HFFc6 (cell line): ENCODE measurements around the gene DLG1. TPM values are rescaled to one million over a fixed set of nuclear protein-coding genes. Genes with fewer than 3 reads are reported as not detected.

Experiments
- DNase-seq: peaks from one replicate; pipeline ENCODE4 v3.0.0-alpha.2; 2018
- H3K27ac Mint-ChIP-seq: 2 replicates; pipeline ENCODE4 v1.8.0; 2020; ENCODE audit warnings: mild to moderate bottlenecking, mixed read lengths
- H3K27me3 Mint-ChIP-seq: 2 replicates; pipeline ENCODE4 v1.8.0; 2021; ENCODE audit warnings: mild to moderate bottlenecking, moderate library complexity, mixed read lengths; ENCODE audit not compliant: insufficient read depth
- H3K36me3 Mint-ChIP-seq: 2 replicates; pipeline ENCODE4 v1.8.0; 2021; ENCODE audit warnings: low read depth, mixed read lengths
- H3K4me1 Mint-ChIP-seq: 2 replicates; pipeline ENCODE4 v1.8.0; 2020; ENCODE audit warnings: low read depth, mixed read lengths
- H3K4me3 Mint-ChIP-seq: 2 replicates; pipeline ENCODE4 v1.8.0; 2020; ENCODE audit warnings: mild to moderate bottlenecking, moderate library complexity, mixed read lengths
- H3K9me3 Mint-ChIP-seq: 2 replicates; pipeline ENCODE4 v1.8.0; 2020; ENCODE audit warnings: mild to moderate bottlenecking, mixed read lengths
- total RNA-seq, 6 experiments: library from RNA; stranded (reverse); fragmentation: NEBNext Ultra II Directional; extraction: Animal tissue kit (Norgen Biotek cat#: 25700); gene quantifications; 2 replicates in 1 of 6; 3 replicates in 5 of 6; pipeline ENCODE4 v1.2.3, GENCODE V29; 2021
- TF ChIP-seq, protein P1 (sequence below): fragments of 200-600 bp; sonication (generic); IDR thresholded peaks from 2 replicates; pipeline ENCODE4 v1.5.0; 2021; ENCODE audit warnings: antibody characterized with exemption, mild to moderate bottlenecking

The DLG1 gene
- total RNA-seq, 6 experiments from 2014 or later = 64.8 to 82.5 (median 74.7) TPM

GRCh38 chr3:197224034-197224444 is 74.4 kb downstream of the DLG1 start:
- TF ChIP-seq, protein P1, sequence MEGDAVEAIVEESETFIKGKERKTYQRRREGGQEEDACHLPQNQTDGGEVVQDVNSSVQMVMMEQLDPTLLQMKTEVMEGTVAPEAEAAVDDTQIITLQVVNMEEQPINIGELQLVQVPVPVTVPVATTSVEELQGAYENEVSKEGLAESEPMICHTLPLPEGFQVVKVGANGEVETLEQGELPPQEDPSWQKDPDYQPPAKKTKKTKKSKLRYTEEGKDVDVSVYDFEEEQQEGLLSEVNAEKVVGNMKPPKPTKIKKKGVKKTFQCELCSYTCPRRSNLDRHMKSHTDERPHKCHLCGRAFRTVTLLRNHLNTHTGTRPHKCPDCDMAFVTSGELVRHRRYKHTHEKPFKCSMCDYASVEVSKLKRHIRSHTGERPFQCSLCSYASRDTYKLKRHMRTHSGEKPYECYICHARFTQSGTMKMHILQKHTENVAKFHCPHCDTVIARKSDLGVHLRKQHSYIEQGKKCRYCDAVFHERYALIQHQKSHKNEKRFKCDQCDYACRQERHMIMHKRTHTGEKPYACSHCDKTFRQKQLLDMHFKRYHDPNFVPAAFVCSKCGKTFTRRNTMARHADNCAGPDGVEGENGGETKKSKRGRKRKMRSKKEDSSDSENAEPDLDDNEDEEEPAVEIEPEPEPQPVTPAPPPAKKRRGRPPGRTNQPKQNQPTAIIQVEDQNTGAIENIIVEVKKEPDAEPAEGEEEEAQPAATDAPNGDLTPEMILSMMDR = peak; percentile 80
- H3K4me3 Mint-ChIP-seq = no peak overlapping the region
- no peaks in the 10 kb centered on the region for H3K36me3 Mint-ChIP-seq
- 0 out of 2 replicates have a peak overlapping the region, but pooled peaks have one; percentile 24 for H3K27ac Mint-ChIP-seq
- no peaks in the 10 kb centered on the region for H3K9me3 Mint-ChIP-seq
- H3K27me3 Mint-ChIP-seq = no peaks in the 10 kb centered on the region
- DNase-seq = peak; percentile 65
- peaks cover 41% of the 10 kb centered on the region for H3K4me1 Mint-ChIP-seq

DNA sequence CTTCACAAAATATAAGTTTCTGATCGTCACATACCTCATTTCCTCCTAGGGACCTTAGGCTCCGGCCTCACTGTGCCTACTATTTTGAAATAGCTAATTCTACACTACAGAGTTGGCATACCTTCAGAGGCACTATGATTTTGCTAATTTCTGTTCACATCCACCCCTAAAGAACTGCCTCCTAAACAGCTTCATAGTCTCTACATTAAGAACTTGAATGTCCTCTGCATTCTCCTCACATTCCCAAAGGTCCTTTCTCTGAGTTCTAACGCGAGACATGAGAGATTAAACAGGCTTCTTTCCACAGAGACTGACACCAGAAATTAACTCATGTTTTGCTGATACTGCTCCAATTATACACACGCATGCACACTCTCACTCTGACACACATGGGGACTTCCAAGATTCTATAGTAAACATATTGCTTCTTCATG is 75.5 kb downstream of the DLG1 start:
- Mint-ChIP-seq H3K4me1 (peaks cover 42% of the 10 kb centered on the region), H3K27ac (no peak overlapping the region), H3K36me3 (no peaks in the 10 kb centered on the region), H3K9me3 (no peaks in the 10 kb centered on the region), H3K27me3 (no peaks in the 10 kb centered on the region), H3K4me3 (no peak overlapping the region)
- TF ChIP-seq, protein P1 = no peak
- no peak for DNase-seq

DNA sequence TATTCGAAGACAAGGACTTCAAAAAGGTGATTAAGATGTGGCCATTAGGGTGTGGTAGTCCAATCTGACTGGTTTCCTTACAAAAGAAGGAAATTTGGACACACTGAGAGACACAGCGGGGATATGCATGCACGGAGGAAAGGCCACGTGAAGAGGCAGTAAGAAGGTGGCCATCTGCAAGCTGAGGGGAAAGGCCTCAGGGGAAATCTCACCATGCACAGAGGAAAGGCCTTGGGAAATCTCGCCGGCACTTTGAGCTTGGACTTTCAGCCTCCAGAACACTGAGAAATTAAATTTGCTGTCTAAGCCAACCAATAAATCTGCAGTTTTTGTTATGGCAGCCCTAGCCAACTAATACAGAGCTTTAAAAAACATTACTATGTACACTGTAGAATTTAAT is 78.8 kb downstream of the DLG1 start:
- Mint-ChIP-seq H3K4me1 (peaks cover 61% of the 10 kb centered on the region), H3K27me3 (no peaks in the 10 kb centered on the region), H3K27ac (no peak overlapping the region), H3K9me3 (no peaks in the 10 kb centered on the region), H3K36me3 (no peaks in the 10 kb centered on the region), H3K4me3 (no peak overlapping the region)
- TF ChIP-seq, protein P1 = no peak
- DNase-seq = no peak

DNA sequence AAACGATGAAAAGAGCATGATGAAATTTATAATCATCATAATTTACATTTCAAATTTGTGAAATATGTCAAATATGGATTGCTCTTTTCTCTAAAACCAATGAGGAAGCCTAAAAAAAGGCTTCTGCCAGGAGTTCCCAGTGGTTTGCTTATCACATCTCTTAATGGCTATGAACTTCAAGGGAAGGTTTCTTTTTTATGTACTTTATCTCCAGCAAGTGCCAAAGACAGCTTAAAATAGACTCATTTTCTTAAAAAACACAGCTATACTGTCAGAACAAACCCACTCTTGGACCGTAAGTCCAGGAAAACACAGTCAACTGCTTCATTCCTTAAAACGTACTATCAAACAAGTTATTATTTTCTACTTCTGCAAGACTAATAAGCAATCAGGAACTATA is 80.2 kb downstream of the DLG1 start:
- Mint-ChIP-seq H3K4me3 (no peak overlapping the region), H3K9me3 (no peaks in the 10 kb centered on the region), H3K36me3 (0 out of 2 replicates have a peak, but pooled peaks cover 4% of the 10 kb centered on the region), H3K27ac (no peak overlapping the region), H3K27me3 (no peaks in the 10 kb centered on the region), H3K4me1 (peaks cover 69% of the 10 kb centered on the region)
- TF ChIP-seq, protein P1 = no peak
- no peak for DNase-seq

- peaks cover 12% of the 10 kb centered on the region for H3K36me3 Mint-ChIP-seq
- H3K4me3 Mint-ChIP-seq = peak overlapping the region; percentile 69
- H3K27ac Mint-ChIP-seq = peak overlapping the region; percentile 81
- no peaks in the 10 kb centered on the region for H3K27me3 Mint-ChIP-seq
- DNase-seq = peak; percentile 49
- no peaks in the 10 kb centered on the region for H3K9me3 Mint-ChIP-seq
- TF ChIP-seq, protein P1 = no peak
- peaks cover 66% of the 10 kb centered on the region for H3K4me1 Mint-ChIP-seq
These were observed 81.5 kb downstream of the DLG1 start for GRCh38 chr3:197216914-197217313.
